NCI-H748 treated with DMSO at 0.1 percent for 48 hours (cell line): ENCODE measurements around the gene PRKCE.

Experiments
- DNase-seq: peaks from one replicate; lab custom pipeline; 2025; lab: John Stamatoyannopoulos, UW

The PRKCE gene

DNA sequence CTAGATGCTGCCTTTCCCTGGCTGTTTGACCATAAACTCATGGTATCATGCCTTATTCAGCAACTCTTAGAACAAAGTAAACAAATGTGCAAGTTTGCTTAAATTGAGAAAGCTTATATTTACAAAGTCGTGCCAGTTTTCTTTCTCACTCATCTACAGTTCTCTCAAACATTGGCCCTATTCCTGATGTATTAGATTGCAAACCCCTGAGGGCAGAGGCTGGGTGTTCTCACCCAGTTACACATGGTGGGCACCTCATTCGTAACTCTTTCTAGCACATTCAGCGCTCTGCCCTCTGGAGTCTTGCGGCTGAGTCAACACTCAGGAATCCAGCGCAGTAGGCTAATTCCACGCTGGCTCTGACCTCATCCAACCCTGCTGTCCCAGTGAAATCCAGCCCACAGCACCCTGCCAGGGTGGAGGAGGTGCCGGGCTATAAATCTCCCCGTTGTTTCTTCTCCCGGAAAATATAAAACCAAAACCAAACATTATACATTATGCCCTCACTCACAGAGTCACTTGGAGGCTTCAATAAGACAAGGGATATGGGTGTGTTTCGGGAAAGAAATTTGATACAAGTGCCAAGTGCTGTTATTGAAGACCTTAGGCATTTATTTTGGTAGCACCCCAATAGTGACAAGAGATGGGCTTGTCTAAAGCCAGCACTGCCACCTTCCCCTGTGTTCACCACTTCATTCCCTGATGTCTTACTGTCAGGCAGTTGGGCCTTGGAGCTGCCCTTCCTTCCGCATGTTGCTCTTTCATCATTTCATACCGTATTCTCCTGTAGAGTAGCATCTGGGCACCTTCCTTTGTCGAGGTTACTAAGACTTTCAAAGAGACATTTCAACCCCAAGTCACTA lies 287.4 kb downstream of the PRKCE start:
- no peak for DNase-seq

DNA sequence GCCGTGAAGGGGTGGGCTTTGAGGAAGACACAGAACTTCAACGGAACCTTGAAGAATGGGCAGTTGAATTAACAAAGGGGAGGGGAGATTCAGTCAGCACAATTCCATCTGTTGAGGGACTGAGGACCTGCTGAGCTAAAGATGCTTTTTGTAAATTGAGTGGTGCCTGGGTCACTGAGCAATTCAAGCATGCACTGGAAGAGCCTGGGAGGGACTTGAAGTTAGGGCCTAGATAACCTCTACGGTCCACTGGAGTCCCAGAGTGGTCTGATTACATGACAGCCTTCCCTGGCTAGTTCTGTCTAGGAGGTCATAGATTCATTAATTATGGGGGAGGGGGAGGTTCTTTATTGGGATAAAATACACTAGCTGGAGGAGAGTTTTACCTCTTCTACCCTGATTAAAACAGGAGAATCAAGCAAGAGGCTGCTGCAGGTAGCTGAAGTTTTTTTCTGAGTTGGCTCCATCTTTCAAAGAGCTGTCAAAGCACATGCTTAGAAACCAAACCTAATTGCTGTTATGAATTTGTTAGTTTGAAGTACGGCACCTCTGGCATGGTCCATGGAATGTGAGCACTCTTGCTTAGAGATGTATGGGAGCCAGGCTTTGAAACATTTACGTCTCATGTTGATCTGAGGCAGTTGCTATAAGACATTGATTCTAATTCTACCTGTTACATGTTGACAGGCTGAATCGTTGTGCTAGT lies 290.2 kb downstream of the PRKCE start:
- no peak for DNase-seq

DNA sequence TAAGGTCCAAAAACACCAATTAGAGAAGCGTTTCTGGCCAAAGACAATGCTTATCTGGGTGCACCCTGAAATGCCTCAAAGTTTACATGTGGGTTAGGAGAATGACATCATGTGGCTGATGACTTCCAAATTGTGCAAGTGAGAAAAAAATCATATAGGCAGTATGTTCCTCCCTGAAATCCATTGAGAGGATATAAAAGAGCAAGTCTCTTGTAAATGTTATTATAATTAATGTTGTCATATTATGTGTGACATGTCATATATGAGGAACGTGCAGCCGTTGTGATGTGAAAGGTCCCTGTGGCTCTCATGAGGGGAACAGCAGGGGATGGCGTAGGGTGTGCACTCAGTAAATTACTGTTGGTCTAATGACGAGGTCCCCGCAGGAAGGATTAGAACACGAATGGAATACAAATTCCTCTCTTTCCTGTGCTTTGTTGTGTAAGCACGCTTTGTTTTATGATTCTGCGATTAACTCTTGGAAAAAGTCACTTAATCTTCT lies 290.8 kb downstream of the PRKCE start:
- DNase-seq = no peak

DNA sequence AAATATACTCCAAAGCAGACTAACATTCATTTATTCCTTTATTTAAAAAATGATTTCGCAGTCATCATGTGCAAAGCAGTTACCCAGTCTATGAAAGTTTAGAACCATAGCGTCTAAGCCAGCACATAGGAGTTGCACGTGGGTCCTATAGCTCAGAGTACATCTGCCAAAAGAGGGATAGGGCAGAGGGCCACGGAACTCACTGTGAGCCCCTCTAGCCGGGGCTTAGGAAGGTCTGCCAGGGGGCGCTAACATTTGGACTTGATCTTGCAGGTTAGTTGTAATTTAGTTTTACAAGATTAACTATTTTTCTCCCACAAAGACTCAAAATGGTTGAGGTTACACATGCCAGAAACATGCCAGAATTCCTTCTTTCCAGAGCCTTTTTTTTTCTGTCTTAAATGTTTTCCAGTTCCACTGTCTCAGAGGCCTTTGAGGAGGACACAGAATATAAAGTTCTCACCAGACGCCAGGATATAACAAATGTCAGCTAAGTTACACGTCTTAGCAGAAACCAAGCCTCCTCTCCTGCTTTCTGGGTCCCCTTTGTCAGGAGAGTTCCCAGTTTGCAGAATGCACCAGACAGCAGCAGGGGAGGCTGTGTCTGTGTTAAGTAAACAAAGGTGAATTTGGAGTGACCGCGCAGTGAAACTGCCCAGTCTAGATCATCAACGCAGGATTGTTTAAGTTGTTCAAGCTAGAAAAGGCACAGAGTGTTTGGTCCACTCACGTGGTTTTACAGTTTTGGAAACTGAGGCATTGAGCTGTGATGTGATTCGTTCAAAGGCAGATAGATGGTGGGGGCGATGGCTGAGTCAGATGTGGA lies 292.0 kb downstream of the PRKCE start:
- no peak for DNase-seq

DNA sequence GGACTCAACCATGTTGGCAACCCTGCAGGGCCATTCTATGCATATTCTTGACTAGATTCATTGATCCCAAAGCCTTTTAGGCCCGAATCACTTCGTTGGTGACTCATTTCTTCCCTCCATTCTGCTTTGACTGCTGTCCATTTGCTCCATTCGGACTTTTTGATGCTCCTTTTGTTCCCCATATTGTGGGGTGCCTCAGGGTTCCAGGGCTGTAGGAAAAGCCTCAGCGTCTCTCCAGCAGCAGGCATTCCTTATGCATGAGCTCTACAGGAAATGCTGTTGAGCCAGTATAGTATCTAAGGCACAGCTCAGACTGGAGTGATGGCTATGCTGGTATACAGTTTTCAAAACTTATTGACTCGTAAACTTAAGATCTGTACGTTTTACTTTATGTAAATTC lies 292.6 kb downstream of the PRKCE start:
- DNase-seq = no peak

DNA sequence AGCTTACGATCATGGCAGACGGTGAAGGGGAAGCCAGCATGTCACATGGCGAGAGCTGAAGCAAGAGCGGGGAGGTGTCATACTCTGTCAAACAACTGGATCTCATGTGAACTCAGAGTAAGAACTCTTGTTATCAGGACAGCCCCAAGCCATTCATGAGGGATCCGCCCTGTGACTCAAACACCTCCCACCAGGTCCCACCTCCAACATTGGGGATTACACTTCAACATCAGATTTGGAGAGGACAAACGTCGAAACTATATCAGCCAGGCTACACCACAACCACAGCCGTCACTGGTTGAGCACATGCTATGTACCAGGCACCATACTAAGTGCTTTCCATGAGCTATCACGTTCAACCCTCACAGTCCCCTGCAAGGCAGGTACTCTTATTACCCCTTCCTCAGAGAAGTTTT lies 293.8 kb downstream of the PRKCE start:
- no peak for DNase-seq

DNA sequence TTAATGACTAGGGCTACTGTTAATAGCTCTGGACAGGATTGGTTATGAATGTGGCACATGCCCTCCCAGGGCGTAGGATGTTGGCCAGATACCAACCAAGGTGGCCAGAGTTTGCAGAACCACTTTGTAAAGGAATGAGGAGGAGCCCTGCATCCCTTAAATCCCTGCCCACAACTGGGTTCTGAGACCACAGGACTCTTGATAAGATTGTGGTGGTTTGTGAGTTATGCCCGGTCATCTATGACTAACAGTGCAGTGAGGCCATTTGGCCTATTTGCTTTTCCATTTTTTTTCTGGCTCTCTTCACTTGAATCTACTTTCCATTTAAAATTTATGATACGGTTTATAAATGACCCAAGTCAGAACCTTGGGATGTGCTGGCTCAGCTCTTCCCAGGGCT lies 294.5 kb downstream of the PRKCE start:
- DNase-seq = no peak

DNA sequence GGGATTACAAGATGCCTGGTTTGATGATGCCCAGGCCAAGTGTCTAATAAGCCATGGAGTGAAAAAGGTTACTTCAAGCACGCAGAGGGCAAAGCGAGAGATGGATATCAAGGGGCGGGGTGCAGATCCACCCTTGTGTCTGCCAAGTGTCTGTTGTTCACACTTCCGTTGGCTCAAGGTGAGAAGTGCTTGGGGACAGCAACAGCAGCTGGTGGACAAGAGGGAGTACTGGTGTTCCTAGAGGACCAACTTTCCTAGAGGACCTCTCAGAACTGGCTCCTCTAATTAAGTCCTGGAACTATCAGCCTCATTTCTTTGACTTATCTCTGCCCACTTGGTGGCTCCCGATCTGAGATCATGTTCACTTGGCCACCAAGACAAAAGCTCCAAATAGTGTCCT lies 299.1 kb downstream of the PRKCE start:
- no peak for DNase-seq

DNA sequence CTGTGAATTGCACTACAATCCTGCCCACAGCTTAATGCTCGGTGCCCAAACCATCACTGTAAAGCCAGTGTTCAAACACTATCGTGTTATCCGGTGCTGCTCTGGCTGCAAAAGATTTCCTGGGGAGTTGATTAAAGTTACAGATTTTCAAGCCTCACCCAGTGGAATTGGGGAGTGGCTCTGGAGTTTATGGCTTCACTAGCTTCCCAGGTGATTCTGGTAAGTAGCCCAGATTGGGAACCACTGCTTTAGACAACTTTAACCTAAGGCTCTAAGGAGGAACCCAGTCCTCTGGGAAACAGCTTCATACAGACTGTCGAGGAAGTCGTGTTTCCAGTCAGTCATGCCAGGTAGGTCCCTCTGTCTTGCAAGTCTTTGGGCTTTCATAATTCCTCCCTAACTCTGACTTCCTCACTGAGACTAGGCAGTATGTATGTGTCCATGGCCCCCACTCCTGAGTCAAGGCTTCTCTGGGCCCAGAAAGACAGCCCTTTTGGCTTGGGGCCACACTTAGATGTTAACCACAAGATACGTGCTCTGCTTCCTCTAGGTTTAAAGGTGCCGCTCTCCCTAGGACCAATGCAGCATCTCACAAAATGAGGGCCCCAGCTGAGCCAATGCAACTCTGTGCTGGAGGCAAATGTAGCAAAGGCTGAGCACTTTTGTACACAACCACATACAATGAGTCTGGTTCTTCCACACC lies 299.7 kb downstream of the PRKCE start:
- DNase-seq = no peak

DNA sequence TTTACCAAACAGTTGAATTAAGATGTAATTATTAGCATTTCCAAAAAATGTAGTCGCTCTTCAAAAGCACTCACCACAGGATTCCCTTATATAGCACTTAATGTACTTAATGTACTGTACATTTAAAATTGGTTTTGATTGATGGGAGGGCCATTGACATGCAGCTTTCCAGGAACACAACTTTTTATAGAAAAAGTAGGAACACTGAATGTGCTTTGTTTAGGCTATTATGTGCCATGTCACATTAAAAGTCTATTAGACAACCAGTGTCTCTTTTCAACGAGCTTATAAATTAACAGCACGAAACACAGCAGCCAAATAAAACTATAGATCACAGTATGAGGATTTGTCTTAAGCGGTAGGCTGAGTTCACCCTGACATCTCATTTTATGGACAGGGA lies 301.1 kb downstream of the PRKCE start:
- DNase-seq = no peak

DNA sequence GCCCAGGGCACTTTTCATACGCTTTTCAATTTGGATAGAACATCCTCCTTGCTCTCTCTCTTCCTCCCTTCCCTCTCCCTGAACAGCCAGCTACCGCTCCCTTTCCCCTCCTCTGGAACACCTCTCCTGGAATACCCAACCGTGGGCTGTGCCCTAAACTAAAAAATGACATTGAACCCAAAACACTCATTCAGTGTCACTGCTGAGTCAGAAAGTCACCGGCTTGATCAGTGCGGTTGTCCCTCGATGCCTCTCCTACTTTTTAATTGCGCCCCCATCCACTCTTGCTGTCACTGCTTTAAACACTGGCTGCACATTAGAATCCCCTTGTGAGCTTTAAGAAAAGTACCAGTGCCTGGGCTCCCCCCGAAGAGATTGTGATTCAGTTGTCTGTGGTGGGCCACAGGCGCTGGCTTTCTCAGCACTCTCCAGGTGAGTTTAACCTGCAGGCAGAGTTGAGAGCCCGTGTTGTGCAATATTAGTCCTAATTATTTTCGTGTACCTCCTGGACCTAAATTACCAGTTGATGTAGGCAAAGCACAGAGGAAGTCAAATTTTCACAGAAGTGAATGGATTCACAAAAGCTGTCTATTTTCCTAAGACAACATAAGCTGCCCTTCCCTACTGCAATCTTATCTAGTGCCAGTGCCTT lies 302.0 kb downstream of the PRKCE start:
- DNase-seq = no peak

DNA sequence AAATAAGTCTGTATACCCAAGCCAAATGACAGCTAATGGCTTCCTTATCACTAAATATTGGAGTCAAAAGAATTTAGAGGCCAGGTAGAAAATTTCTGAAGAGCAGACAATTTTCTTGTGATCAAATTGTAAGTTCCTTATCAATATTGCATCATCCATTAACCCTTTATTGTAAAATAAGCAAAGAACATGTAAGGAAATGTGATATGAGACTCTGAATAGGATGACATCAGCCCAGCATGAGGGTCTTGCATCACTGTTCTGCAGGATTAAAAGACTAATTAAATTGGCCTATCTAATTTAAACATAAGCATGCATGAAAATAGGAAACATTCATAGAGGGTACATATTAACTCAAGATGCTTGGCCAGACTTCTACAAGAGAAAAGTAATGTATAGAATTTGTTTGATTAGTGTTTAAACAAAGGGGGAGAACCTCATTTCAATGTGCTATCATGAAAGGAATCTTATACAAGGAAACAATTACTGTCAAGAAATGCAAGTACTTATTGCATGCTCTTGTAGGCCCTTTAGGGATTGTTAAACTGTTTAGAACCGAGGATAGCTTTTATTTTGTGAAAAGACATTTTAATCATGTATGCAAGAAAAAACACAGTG lies 302.9 kb downstream of the PRKCE start:
- DNase-seq = no peak

DNA sequence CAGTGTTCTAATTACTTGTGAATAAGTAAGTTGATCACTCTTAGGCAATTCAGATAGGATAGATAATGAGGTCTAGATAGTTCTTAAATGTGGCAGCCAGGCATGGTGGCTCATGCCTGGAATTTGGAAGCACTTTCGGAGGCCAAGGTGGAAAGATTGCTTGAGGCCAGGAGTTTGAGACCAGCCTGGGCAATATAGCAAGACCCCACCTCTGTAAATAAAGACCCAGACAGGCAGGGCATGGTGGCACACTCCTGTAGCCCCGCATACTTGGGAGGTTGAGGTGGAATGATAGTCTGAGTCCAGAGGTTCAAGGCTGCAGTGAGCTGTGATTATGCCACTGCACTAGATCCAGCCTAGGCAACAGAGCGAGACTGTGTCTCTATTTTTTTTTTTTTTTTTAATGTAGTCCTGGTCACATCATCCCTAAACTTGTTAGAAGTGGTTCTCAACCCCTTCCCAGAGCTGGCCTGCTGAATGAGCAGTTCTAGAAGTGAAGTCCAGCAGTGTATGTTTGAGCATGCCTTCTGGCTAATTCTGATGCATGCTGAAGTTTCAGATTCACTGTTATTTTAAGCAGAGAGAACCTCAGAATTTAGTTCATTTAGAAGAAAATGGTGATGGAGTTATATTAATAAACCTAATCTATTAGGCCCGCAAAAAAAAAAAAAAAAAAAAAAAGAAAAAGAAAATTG lies 306.2 kb downstream of the PRKCE start:
- no peak for DNase-seq

DNA sequence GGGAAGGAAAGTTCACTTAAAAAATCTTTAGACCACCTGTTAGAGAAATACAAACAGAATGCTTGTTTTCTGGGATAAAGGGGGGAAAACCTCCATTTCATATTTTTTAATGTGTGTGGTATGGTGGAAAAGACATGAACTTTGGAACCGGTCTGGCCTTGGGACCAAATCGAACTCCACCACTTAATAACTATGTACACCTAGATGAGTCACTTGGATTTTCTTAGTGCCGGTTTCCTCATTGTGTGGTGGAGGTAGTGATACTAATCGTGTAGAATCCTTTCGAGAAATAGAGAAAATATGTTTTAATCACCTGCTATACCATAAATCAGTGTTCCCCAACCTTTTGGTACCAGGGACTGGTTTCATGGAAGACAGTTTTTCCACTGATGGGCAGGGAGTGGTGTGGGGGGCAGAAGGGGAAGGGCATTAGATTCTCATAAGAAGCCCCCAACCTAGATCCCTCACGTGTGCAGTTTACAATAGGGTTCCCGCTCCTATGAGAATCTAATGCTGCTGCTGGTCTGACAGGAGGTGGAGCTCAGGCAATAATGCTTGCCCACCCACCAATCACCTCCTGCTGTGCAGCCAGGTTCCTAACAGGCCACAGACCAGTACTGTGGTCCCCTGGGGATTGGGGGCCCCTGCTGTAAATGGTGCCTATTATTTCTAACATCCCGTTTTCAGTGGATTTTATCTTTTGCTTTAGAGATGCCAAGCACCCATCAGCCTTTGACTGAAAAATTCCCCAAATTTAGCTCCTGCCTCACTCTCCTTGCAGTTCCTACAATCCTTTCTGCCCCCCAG lies 308.8 kb downstream of the PRKCE start:
- DNase-seq = no peak

DNA sequence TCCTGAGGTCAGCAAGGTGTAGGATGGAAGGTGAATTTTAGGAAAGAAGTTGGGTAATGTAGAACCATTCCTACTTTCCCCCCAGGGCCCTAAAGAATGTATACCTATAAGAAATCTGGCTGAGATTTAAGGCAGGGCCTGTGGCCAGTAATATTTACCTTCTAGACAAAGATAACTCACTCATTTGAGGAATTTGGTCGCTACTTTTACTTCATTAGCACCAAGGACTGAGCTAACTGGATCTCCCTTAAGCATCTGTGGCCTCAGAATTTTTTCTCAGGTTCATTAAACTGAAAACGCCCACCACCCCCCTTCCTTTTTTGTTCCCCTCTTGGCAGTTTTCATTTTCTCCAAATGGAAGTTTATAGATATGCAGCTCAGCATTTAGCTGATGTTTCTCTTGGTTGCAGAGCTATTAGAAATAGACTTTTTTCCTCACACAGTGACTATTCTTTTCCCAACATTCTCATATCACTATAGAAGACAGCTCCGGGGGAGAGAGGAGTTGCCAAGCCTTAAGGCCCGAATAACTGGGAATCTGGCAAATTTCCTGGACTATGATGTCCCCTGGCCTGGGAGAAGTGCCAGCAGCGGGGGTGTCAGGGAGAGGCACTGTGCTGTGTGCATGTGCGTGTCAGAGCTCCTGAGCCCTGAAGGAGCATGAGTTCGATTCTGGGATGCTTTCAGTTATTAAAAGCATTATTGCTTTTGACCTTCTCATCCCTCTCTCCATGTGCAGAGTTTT lies 310.9 kb downstream of the PRKCE start:
- no peak for DNase-seq

DNA sequence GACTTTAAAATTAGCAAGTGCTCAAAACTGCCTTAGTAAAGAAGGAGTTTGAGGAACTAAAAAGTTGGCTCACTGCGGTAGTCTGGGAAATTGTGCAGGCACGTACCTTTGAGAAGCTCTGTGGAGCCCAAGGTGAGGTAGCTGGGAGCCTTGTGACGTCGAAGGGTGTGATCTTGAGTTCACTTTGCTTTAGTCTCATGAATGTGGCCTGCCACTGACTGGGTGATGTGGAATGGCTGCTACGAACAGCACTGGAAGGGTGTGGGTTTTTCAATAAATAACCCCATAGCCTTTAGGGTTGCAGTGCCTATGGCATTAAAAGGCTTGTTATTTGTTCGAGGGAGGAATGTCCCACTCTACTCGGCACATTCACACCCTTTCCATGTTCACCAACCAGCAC lies 312.3 kb downstream of the PRKCE start:
- no peak for DNase-seq

DNA sequence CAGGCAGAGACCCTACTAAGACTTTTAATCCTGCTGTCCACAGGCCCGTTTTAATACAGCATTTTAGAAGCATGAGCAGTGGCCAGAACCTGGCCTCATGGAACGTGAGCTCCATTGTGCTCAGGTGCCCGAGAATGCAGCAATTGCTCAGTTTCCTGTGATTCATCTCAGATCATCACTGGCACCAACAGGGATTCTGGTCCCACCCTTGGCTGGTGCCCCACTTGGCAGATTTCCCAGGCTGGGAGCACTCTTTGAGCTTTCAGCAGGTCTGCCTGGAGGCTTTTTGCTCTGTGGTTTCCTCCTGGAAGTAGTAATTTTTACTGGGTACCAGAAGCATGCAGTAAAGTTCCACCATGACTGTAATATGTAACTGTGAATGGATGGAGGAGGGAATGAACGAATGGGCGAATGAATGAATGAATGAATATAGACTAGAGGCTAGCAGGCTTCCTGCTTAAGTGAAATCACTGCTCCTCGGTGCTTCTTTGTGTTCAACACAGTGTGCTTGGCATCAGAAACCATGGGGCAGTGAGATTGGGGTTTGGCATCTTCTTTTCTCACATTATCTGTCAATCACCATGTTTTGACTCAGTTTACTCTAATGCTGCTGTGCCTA lies 312.9 kb downstream of the PRKCE start:
- DNase-seq = no peak

DNA sequence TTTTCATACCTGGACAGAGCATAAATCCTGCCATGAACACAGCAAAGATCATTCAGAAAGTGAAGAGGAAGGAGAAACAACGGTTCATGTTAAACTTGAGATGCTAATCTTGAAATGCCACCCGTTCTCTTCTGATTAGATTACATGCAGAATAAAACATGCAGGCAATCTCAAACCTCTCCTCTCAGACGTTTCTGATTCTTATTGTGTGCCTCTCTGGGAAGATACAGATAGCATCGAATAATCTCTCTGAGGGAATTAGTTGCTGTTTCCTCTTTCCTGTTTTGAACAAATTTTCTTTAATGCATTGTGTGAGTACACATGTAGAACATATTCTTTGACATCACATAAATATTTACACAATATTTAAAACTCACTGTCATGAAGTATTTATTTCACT lies 313.4 kb downstream of the PRKCE start:
- no peak for DNase-seq
